ENCODE measurements around the gene ZNF12. TPM values are rescaled to one million over a fixed set of nuclear protein-coding genes. Genes with fewer than 3 reads are reported as not detected.

Gene ZNF12
- total RNA-seq, 1 donor from 2014 or later: 28.3 TPM

DNA sequence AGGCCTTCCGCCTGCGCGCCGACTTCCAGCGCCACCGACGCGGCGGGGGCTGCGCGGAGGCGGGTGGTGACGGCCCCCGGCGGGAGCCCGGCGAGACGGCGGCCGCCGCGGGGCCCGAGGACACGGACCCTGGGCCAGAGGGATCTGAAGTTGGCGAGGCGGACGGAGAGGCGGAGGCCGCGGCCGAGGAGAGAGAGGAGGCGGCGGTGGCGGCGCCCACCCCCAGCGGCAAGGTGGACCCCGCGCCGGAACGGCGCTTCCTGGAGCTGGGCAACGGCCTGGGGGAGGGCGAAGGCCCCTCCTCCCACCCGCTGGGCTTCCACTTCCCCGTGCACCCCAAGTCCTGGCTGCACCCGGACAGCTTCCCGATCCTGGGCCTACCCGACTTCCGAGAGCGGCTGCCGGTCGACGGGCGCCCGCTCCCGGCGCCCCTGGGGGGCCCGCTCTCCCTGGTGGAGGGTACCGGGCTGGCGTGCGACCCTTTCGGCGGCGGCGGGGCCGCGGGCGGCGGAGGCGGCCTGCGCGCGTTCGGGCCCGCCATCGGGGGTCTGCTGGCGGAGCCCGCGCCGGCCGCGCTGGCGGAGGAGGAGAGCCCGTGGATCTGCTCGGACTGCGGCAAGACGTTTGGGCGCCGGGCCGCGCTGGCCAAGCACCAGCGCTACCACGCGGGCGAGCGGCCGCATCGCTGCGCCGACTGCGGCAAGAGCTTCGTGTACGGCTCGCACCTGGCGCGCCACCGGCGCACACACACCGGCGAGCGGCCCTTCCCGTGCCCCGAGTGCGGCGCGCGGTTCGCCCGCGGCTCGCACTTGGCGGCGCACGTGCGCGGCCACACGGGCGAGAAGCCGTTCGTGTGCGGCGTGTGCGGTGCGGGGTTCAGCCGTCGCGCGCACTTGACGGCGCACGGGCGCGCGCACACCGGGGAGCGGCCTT, 53.4 kb downstream of the ZNF12 start:
- Mint-ChIP-seq H3K36me3 (peaks cover 21% of the 10 kb centered on the region), H3K4me3 (no peak overlapping the region), H3K9me3 (no peaks in the 10 kb centered on the region), H3K27me3 (no peaks in the 10 kb centered on the region), H3K27ac (no peak overlapping the region), H3K4me1 (ENCODE audit: unreplicated experiment) (no peaks in the 10 kb centered on the region)
- TF ChIP-seq, protein P1, sequence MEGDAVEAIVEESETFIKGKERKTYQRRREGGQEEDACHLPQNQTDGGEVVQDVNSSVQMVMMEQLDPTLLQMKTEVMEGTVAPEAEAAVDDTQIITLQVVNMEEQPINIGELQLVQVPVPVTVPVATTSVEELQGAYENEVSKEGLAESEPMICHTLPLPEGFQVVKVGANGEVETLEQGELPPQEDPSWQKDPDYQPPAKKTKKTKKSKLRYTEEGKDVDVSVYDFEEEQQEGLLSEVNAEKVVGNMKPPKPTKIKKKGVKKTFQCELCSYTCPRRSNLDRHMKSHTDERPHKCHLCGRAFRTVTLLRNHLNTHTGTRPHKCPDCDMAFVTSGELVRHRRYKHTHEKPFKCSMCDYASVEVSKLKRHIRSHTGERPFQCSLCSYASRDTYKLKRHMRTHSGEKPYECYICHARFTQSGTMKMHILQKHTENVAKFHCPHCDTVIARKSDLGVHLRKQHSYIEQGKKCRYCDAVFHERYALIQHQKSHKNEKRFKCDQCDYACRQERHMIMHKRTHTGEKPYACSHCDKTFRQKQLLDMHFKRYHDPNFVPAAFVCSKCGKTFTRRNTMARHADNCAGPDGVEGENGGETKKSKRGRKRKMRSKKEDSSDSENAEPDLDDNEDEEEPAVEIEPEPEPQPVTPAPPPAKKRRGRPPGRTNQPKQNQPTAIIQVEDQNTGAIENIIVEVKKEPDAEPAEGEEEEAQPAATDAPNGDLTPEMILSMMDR (conservative IDR thresholded peaks at IDR 0.05): no peak
- DNase-seq (ENCODE audit: extremely low spot score, unreplicated experiment): no peak

DNA sequence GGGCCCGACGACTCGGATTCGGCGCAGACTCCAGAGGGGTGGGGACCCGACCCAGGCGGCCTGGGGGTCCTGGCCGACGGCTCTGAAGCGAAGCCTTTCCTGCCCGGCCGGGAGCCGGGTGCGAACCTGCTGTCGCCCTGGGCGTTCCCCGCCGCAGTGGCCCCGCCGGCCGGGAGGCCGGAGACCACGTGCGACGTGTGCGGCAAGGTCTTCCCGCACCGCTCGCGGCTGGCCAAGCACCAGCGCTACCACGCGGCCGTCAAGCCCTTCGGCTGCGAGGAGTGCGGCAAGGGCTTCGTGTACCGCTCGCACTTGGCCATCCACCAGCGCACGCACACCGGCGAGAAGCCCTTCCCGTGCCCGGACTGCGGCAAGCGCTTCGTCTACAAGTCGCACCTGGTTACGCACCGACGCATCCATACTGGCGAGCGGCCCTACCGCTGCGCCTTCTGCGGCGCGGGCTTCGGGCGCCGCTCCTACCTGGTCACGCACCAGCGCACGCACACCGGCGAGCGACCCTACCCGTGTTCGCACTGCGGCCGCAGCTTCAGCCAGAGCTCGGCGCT, 54.2 kb downstream of the ZNF12 start:
- no peaks in the 10 kb centered on the region for H3K4me1 Mint-ChIP-seq (ENCODE audit: unreplicated experiment)
- H3K27me3 Mint-ChIP-seq: no peaks in the 10 kb centered on the region
- H3K9me3 Mint-ChIP-seq: no peaks in the 10 kb centered on the region
- TF ChIP-seq, protein P1 (conservative IDR thresholded peaks at IDR 0.05): no peak
- H3K27ac Mint-ChIP-seq: no peak overlapping the region
- H3K4me3 Mint-ChIP-seq: no peak overlapping the region
- H3K36me3 Mint-ChIP-seq: peaks cover 21% of the 10 kb centered on the region
- DNase-seq (ENCODE audit: extremely low spot score, unreplicated experiment): no peak

DNA sequence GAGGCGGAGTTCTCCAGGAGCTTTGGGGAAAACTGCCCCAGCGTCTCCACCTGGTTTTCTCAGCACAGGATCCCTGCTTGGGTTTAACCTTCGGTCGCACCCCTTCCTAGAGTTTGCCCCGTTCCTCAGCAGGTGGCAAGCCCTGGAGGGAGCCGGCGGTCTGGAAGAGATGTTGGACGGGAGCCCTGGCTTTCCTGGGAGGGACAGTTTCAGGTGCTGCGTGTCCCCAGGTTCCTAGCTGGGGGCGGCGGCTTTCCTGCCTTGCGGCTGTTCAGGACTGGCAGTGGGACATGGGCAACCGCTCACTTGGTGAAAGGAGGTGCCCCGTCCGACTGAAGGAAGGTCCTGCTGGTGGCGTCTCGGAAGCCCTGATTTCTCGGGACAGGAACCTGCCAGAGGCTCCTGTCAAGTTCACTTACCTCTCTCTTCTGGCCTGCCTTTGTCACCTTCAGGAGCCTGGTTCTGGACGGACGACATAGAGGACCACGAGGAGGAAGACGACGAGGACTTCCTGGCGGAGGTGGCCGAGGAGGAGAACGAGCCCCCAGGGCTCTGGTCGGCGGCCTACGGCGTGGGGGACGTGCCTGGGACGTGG, 54.8 kb downstream of the ZNF12 start:
- TF ChIP-seq, protein P1 (conservative IDR thresholded peaks at IDR 0.05): no peak
- DNase-seq (ENCODE audit: extremely low spot score, unreplicated experiment): no peak

DNA sequence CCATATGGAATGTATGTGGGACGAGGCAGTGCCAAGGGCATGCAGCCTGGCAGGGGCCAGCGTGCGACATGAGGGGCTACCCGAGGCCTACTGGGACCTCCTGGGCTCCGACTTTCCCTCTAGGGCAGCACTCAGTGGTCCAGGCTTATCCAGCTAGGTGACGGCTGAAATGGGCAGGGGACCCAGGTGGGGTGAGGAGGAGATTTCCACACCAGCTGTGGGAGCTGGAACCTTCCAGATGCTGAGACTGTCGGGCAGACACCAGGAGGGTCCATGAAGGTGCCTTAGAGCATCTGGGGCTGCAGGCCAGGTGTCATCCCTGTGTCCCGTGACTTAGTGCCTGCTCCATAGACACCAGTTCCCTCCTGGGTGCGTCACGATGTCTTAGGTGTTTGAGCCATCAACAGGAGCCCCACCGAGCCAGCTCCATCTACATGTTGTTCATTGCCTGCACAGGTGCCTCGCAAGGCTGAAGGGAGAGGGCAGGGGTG, 56.2 kb downstream of the ZNF12 start:
- Mint-ChIP-seq H3K27ac (no peak overlapping the region), H3K9me3 (no peaks in the 10 kb centered on the region), H3K27me3 (no peaks in the 10 kb centered on the region), H3K4me3 (no peak overlapping the region), H3K36me3 (peaks cover 21% of the 10 kb centered on the region), H3K4me1 (ENCODE audit: unreplicated experiment) (no peaks in the 10 kb centered on the region)
- TF ChIP-seq, protein P1 (conservative IDR thresholded peaks at IDR 0.05): no peak
- DNase-seq (ENCODE audit: extremely low spot score, unreplicated experiment): no peak

More for the DNA sequence above, 54.8 kb downstream of the ZNF12 start:
- H3K27ac Mint-ChIP-seq: no peak overlapping the region
- H3K27me3 Mint-ChIP-seq: no peaks in the 10 kb centered on the region
- no peaks in the 10 kb centered on the region for H3K9me3 Mint-ChIP-seq
- H3K4me1 Mint-ChIP-seq (ENCODE audit: unreplicated experiment): no peaks in the 10 kb centered on the region
- H3K4me3 Mint-ChIP-seq: no peak overlapping the region
- H3K36me3 Mint-ChIP-seq: peaks cover 21% of the 10 kb centered on the region

DNA sequence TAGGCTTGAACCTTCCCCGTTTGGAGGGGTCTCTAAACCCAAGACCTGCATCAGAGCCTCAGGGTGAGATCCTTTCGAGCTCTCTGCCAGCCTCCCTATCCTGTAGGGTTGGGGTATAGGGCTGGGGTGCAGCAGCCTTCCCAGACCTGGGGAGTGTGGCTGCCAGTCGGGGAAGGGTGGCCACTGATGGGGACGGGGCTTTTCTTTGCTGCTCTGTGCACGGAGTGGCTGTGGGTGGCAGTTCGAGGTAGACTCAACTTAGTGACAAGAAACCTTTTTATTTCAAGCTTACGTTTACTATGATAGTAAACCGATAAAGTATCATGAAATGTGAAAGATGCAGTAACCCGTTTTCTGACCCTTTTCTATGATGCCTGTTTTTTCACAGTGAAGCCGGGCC, 56.7 kb downstream of the ZNF12 start:
- no peaks in the 10 kb centered on the region for H3K27me3 Mint-ChIP-seq
- peaks cover 17% of the 10 kb centered on the region for H3K36me3 Mint-ChIP-seq
- H3K27ac Mint-ChIP-seq: no peak overlapping the region
- H3K4me3 Mint-ChIP-seq: no peak overlapping the region
- TF ChIP-seq, protein P1 (conservative IDR thresholded peaks at IDR 0.05): no peak
- H3K9me3 Mint-ChIP-seq: no peaks in the 10 kb centered on the region
- DNase-seq (ENCODE audit: extremely low spot score, unreplicated experiment): no peak
- no peaks in the 10 kb centered on the region for H3K4me1 Mint-ChIP-seq (ENCODE audit: unreplicated experiment)
